T-helper 17 cell (primary cell): ENCODE data around the gene SLC24A3. TPM values are rescaled to one million over a fixed set of nuclear protein-coding genes. Genes with fewer than 3 reads are reported as not detected.
"Not testable (repeated sequence)": the region's sequence is repeated elsewhere in the genome, so short reads cannot be mapped to it uniquely, and the experiment has no call there.

Experiments used
- ATAC-seq: fragments of 150-1000 bp; cut with Tn5 transposase; 2 replicates; pipeline ENCODE4 v1.10.0; 2021; ENCODE audit warnings: mild to moderate bottlenecking, moderate library complexity
- DNase-seq, 3 donors: peaks; one replicate each; pipeline versions ENCODE4 v3.0.0 to v3.0.0-alpha.2; 2020 to 2021
- H3K9me3 ChIP-seq: one replicate; pipeline ENCODE4 v1.7.0; 2013; ENCODE audit warnings: low read length, mild to moderate bottlenecking; ENCODE audit not compliant: control insufficient read depth, poor library complexity, severe bottlenecking
- H3K27ac Mint-ChIP-seq: one replicate; pipeline ENCODE4 v1.8.0; 2022; ENCODE audit warnings: mild to moderate bottlenecking, moderate library complexity, mixed read lengths
- H3K27me3 Mint-ChIP-seq: one replicate; pipeline ENCODE4 v1.8.0; 2022; ENCODE audit warnings: mixed read lengths
- H3K36me3 Mint-ChIP-seq: one replicate; pipeline ENCODE4 v1.8.0; 2022; ENCODE audit warnings: low read depth, mixed read lengths
- H3K4me1 Mint-ChIP-seq: one replicate; pipeline ENCODE4 v1.8.0; 2022; ENCODE audit warnings: mild to moderate bottlenecking, mixed read lengths
- H3K4me3 Mint-ChIP-seq: one replicate; pipeline ENCODE4 v1.8.0; 2022; ENCODE audit warnings: mild to moderate bottlenecking, moderate library complexity, mixed read lengths
- total RNA-seq, 4 donors: library from RNA in 2 of 4; stranded (reverse) in 2 of 4; gene quantifications; one replicate each; pipeline ENCODE4 v1.2.3 and lab custom pipeline; 2022 to 2026

SLC24A3 gene
- total RNA-seq, 2 donors from 2014 or later: 0.37 to 6.1 TPM

GRCh38 chr20:19631410-19631809 is 419.0 kb downstream of the SLC24A3 start:
- H3K27ac Mint-ChIP-seq: no peak overlapping the region
- H3K4me3 Mint-ChIP-seq: no peak overlapping the region

GRCh38 chr20:19633985-19634384 is 421.5 kb downstream of the SLC24A3 start:
- H3K4me1 Mint-ChIP-seq: no peaks in the 10 kb centered on the region
- no peaks in the 10 kb centered on the region for H3K27me3 Mint-ChIP-seq
- no peak overlapping the region for H3K27ac Mint-ChIP-seq
- H3K36me3 Mint-ChIP-seq: no peaks in the 10 kb centered on the region
- DNase-seq (no peak), ATAC-seq (no peak)
- no peak overlapping the region for H3K4me3 Mint-ChIP-seq
- no peaks in the 10 kb centered on the region for H3K9me3 ChIP-seq

More at GRCh38 chr20:19631410-19631809, 419.0 kb downstream of the SLC24A3 start:
- Mint-ChIP-seq H3K4me1 (no peaks in the 10 kb centered on the region), H3K36me3 (no peaks in the 10 kb centered on the region), H3K27me3 (peaks cover 8% of the 10 kb centered on the region)
- ATAC-seq: no peak
- H3K9me3 ChIP-seq: no peaks in the 10 kb centered on the region
- no peak for DNase-seq

- not testable (repeated sequence) for DNase-seq, ATAC-seq, H3K9me3 ChIP-seq, H3K27me3 Mint-ChIP-seq, H3K27ac Mint-ChIP-seq, H3K4me1 Mint-ChIP-seq, H3K36me3 Mint-ChIP-seq, H3K4me3 Mint-ChIP-seq
Observed at GRCh38 chr20:19639471-19640045, 427.1 kb downstream of the SLC24A3 start.

- no peaks in the 10 kb centered on the region for H3K9me3 ChIP-seq
- ATAC-seq (no peak), DNase-seq (no peak)
- Mint-ChIP-seq H3K4me3 (no peak overlapping the region), H3K36me3 (peaks cover 2% of the 10 kb centered on the region), H3K4me1 (peaks cover 2% of the 10 kb centered on the region), H3K27me3 (peaks cover 8% of the 10 kb centered on the region), H3K27ac (no peak overlapping the region)
Observed at GRCh38 chr20:19642860-19643259, 430.4 kb downstream of the SLC24A3 start.

- Mint-ChIP-seq H3K36me3 (peaks cover 2% of the 10 kb centered on the region), H3K27me3 (peaks cover 8% of the 10 kb centered on the region), H3K4me3 (no peak overlapping the region), H3K4me1 (peaks cover 2% of the 10 kb centered on the region), H3K27ac (no peak overlapping the region)
- no peak for DNase-seq
- no peaks in the 10 kb centered on the region for H3K9me3 ChIP-seq
- ATAC-seq: no peak
Observed at GRCh38 chr20:19644085-19644484, 431.6 kb downstream of the SLC24A3 start.

GRCh38 chr20:19646963-19647362 is 434.5 kb downstream of the SLC24A3 start:
- no peak overlapping the region for H3K4me3 Mint-ChIP-seq
- H3K4me1 Mint-ChIP-seq: peaks cover 5% of the 10 kb centered on the region
- peaks cover 2% of the 10 kb centered on the region for H3K36me3 Mint-ChIP-seq
- H3K9me3 ChIP-seq: no peaks in the 10 kb centered on the region
- peaks cover 13% of the 10 kb centered on the region for H3K27me3 Mint-ChIP-seq
- ATAC-seq: no peak
- no peak for DNase-seq
- H3K27ac Mint-ChIP-seq: no peak overlapping the region

GRCh38 chr20:19648024-19648423 is 435.6 kb downstream of the SLC24A3 start:
- DNase-seq (no peak), ATAC-seq (no peak)
- no peak overlapping the region for H3K27ac Mint-ChIP-seq
- no peaks in the 10 kb centered on the region for H3K9me3 ChIP-seq
- H3K4me3 Mint-ChIP-seq: no peak overlapping the region
- peaks cover 13% of the 10 kb centered on the region for H3K27me3 Mint-ChIP-seq
- H3K4me1 Mint-ChIP-seq: peaks cover 6% of the 10 kb centered on the region
- H3K36me3 Mint-ChIP-seq: peaks cover 2% of the 10 kb centered on the region

- H3K9me3 ChIP-seq: no peaks in the 10 kb centered on the region
- DNase-seq (no peak), ATAC-seq (no peak)
- no peak overlapping the region for H3K4me3 Mint-ChIP-seq
- H3K27ac Mint-ChIP-seq: no peak overlapping the region
- H3K27me3 Mint-ChIP-seq: peaks cover 17% of the 10 kb centered on the region
- H3K4me1 Mint-ChIP-seq: peaks cover 5% of the 10 kb centered on the region
- peaks cover 2% of the 10 kb centered on the region for H3K36me3 Mint-ChIP-seq
Observed at GRCh38 chr20:19649041-19649440, 436.6 kb downstream of the SLC24A3 start.

GRCh38 chr20:19652591-19653026 is 440.2 kb downstream of the SLC24A3 start:
- H3K27me3 Mint-ChIP-seq: peaks cover 29% of the 10 kb centered on the region
- H3K9me3 ChIP-seq: no peaks in the 10 kb centered on the region
- no peak for ATAC-seq
- DNase-seq: no peak
- no peaks in the 10 kb centered on the region for H3K36me3 Mint-ChIP-seq
- H3K27ac Mint-ChIP-seq: no peak overlapping the region
- H3K4me1 Mint-ChIP-seq: peaks cover 5% of the 10 kb centered on the region
- no peak overlapping the region for H3K4me3 Mint-ChIP-seq

GRCh38 chr20:19653327-19653726 is 440.9 kb downstream of the SLC24A3 start:
- no peaks in the 10 kb centered on the region for H3K36me3 Mint-ChIP-seq
- H3K4me3 Mint-ChIP-seq: no peak overlapping the region
- H3K4me1 Mint-ChIP-seq: peaks cover 5% of the 10 kb centered on the region
- no peak overlapping the region for H3K27ac Mint-ChIP-seq
- H3K9me3 ChIP-seq: no peaks in the 10 kb centered on the region
- DNase-seq (no peak), ATAC-seq (no peak)
- H3K27me3 Mint-ChIP-seq: peaks cover 36% of the 10 kb centered on the region

GRCh38 chr20:19654921-19655320 is 442.5 kb downstream of the SLC24A3 start:
- no peaks in the 10 kb centered on the region for H3K9me3 ChIP-seq
- no peaks in the 10 kb centered on the region for H3K36me3 Mint-ChIP-seq
- DNase-seq (no peak), ATAC-seq (no peak)
- H3K4me1 Mint-ChIP-seq: peaks cover 4% of the 10 kb centered on the region
- peaks cover 40% of the 10 kb centered on the region for H3K27me3 Mint-ChIP-seq
- no peak overlapping the region for H3K4me3 Mint-ChIP-seq
- H3K27ac Mint-ChIP-seq: no peak overlapping the region

GRCh38 chr20:19658137-19658536 is 445.7 kb downstream of the SLC24A3 start:
- Mint-ChIP-seq H3K4me3 (no peak overlapping the region), H3K27me3 (peaks cover 64% of the 10 kb centered on the region), H3K27ac (no peak overlapping the region), H3K36me3 (no peaks in the 10 kb centered on the region), H3K4me1 (peaks cover 2% of the 10 kb centered on the region)
- DNase-seq (no peak), ATAC-seq (peak; percentile 68)
- H3K9me3 ChIP-seq: no peaks in the 10 kb centered on the region

GRCh38 chr20:19659448-19659847 is 447.0 kb downstream of the SLC24A3 start:
- peaks cover 2% of the 10 kb centered on the region for H3K4me1 Mint-ChIP-seq
- H3K36me3 Mint-ChIP-seq: no peaks in the 10 kb centered on the region
- DNase-seq: no peak
- H3K4me3 Mint-ChIP-seq: no peak overlapping the region
- H3K9me3 ChIP-seq: no peaks in the 10 kb centered on the region
- H3K27me3 Mint-ChIP-seq: peaks cover 69% of the 10 kb centered on the region
- H3K27ac Mint-ChIP-seq: no peak overlapping the region
- ATAC-seq: no peak

GRCh38 chr20:19660808-19661378 is 448.5 kb downstream of the SLC24A3 start:
- ATAC-seq: no peak
- DNase-seq: no peak
- no peaks in the 10 kb centered on the region for H3K9me3 ChIP-seq
- H3K27ac Mint-ChIP-seq: no peak overlapping the region
- no peak overlapping the region for H3K4me3 Mint-ChIP-seq
- peaks cover 2% of the 10 kb centered on the region for H3K4me1 Mint-ChIP-seq
- no peaks in the 10 kb centered on the region for H3K36me3 Mint-ChIP-seq
- H3K27me3 Mint-ChIP-seq: peaks cover 67% of the 10 kb centered on the region
